ENCODE data around the gene ZNF730.
"Not testable (repeated sequence)": the region's sequence is repeated elsewhere in the genome, so short reads cannot be mapped to it uniquely, and the experiment has no call there.

ZNF730 gene

DNA sequence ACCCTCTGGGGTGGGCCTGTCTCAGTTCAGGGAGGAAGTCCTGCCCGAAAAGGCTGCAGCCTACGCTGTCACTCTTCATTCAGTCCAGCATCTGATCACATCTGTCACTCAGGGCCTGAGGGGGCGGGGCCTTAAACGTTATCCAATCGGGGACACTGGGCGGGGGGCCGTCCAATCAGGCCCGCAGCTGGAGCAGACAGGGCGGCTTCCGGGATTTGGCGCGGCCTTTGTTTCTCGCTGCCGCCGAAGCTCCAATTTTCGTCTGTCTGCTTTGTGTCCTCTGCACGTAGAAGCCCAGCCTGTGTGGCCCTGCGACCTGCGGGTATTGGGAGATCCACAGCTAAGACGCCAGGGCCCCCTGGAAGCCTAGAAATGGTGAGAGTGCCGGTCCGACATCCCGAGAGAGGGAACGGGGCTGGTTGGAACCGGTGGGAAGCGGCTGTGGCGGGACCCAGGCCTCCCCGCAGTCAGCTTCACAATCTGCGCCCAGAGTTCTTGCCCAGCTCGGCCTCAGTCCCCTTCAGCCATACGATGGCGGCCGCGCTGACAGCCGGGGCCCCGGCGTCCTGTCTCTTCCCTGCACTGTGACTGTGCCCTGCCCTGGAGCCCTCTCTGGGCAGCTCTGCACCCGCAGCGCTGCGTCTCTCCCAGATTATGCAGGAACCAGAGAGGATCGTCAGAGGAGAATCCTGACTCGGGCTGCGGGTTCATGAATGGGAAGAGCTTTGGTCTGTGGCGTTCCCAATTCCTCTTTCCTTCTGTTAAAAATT lies at the start of gene ZNF730:
Gene ZNF730 (plus strand): TSS at position 224 of the 770 bp plus-strand sequence. CDS start 149 bp downstream, at position 373.
- no peak within 1 kb of the TSS for H3K9ac ChIP-seq
- H3K27me3 ChIP-seq (ENCODE audit: insufficient read depth, low read depth): no peaks in the 10 kb centered on the region
- H3K4me2 ChIP-seq: no peak within 1 kb of the TSS
- H2AFZ ChIP-seq (ENCODE audit: low read depth): no peak within 1 kb of the TSS
- no peaks in the 10 kb centered on the region for H3K36me3 ChIP-seq (ENCODE audit: insufficient read depth)
- no peaks in the 10 kb centered on the region for H3K4me1 ChIP-seq (ENCODE audit: low read depth, poor library complexity, severe bottlenecking)
- no peaks in the 10 kb centered on the region for H4K20me1 ChIP-seq (ENCODE audit: insufficient read depth)
- no peak within 1 kb of the TSS for H3K4me3 ChIP-seq (IDR thresholded peaks at IDR 0.05; ENCODE audit: insufficient read depth, low read depth, low read length)
- H3K79me2 ChIP-seq (ENCODE audit: insufficient read depth, low read depth): no peaks in the 10 kb centered on the region
- TF ChIP-seq CTCF (conservative IDR thresholded peaks at IDR 0.05; ENCODE audit: low read depth, low read length): no peak
- no peak within 1 kb of the TSS for H3K27ac ChIP-seq

DNA sequence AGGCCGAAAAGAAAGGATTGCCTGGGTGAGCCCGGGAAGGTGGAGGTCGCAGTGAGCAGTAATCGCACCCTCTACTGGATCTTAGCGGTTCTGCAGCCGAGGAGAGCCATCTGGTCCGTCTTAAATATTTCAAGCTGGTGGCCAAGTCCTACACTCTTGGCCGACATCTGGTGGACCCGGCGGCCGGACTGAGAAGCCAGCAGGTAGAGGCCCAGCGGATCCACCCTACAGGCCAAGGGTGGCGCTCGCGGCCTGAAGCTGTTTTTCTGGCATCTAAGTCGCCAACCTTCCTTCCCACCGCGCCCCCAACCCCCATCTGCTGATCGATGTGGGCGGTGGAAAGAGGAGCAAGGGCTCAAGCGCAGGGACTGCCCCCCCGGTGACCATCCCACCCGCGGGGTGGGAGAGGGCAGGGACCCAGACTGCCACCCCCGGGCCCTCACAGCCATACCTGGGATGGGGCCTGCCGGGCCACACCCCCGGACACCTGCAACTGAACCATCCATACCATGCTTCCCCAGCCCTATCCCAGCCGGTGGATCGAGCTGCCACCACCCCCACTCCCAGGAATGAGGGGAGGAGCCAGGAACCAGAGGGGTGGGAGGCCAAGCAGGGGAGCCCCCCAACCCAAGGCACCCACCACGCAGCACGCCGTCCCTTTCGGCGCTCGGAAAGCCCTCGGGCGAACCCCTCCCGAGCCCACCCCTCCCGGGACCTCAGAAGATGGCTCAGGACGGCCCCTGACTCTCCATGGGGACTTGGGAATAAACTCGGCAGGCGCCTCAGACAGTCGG lies 46.3 kb upstream of the ZNF730 start:
- Histone ChIP-seq H3K79me2 (ENCODE audit: insufficient read depth, low read depth) (no peaks in the 10 kb centered on the region), H3K4me1 (ENCODE audit: low read depth, poor library complexity, severe bottlenecking) (no peaks in the 10 kb centered on the region), H2AFZ (ENCODE audit: low read depth) (no peak overlapping the region), H3K4me3 (IDR thresholded peaks at IDR 0.05; ENCODE audit: insufficient read depth, low read depth, low read length) (no peak overlapping the region), H3K36me3 (ENCODE audit: insufficient read depth) (no peaks in the 10 kb centered on the region), H3K9ac (no peak overlapping the region), H3K4me2 (no peak overlapping the region), H3K27me3 (ENCODE audit: insufficient read depth, low read depth) (no peaks in the 10 kb centered on the region), H3K27ac (no peak overlapping the region), H4K20me1 (ENCODE audit: insufficient read depth) (no peaks in the 10 kb centered on the region)
- no peak for TF ChIP-seq CTCF (conservative IDR thresholded peaks at IDR 0.05; ENCODE audit: low read depth, low read length)

- no peak overlapping the region for H2AFZ ChIP-seq (ENCODE audit: low read depth)
- H3K4me3 ChIP-seq (IDR thresholded peaks at IDR 0.05; ENCODE audit: insufficient read depth, low read depth, low read length): no peak overlapping the region
- H3K27ac ChIP-seq: no peak overlapping the region
- no peaks in the 10 kb centered on the region for H4K20me1 ChIP-seq (ENCODE audit: insufficient read depth)
- no peaks in the 10 kb centered on the region for H3K79me2 ChIP-seq (ENCODE audit: insufficient read depth, low read depth)
- no peaks in the 10 kb centered on the region for H3K4me1 ChIP-seq (ENCODE audit: low read depth, poor library complexity, severe bottlenecking)
- no peak overlapping the region for H3K9ac ChIP-seq
- H3K27me3 ChIP-seq (ENCODE audit: insufficient read depth, low read depth): no peaks in the 10 kb centered on the region
- H3K4me2 ChIP-seq: no peak overlapping the region
- no peaks in the 10 kb centered on the region for H3K36me3 ChIP-seq (ENCODE audit: insufficient read depth)
- TF ChIP-seq CTCF (conservative IDR thresholded peaks at IDR 0.05; ENCODE audit: low read depth, low read length): no peak
These were observed 45.7 kb upstream of the ZNF730 start for GRCh38 chr19:23071147-23071511.

DNA sequence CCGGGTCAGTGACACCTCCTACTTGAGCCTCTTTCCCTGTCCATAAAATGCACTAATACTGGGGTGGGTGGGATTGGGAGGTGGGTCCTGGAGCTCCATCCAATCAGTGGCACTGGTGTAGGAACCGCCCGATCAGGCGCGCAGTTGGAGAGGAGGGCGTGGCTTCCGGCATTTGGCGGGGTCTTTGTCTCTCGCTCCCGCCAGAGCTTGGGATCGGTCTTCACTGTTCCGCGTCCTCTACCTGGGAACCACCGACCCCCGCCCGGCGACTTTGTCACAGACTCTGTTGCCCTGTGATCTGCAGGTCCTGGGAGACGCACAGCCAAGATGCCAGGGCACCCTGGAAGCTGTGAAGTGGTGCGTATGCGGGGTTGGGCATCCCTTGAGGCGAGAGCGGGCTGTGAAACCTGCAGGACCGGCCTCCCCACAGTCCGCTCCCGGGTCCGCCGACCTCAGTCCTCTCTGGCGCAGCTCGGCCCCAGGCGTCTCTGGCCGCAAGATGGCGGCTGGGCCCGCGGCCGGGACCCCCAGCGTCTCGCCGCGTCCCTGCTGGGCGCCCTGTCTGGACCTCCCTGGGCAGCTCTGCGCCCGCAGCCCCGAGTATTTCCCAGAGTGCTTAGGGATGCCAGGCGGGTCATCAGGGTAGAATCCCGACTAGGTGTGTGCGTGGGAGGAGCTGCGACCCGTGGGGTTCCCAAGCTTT lies 41.6 kb upstream of the ZNF730 start:
- TF ChIP-seq CTCF (conservative IDR thresholded peaks at IDR 0.05; ENCODE audit: low read depth, low read length): no peak
- no peak overlapping the region for H3K4me2 ChIP-seq

GRCh38 chr19:23077776-23078175 lies 39.0 kb upstream of the ZNF730 start:
- H3K79me2 ChIP-seq (ENCODE audit: insufficient read depth, low read depth); H3K4me1 ChIP-seq (ENCODE audit: low read depth, poor library complexity, severe bottlenecking); H3K27ac ChIP-seq; H3K4me3 ChIP-seq (IDR thresholded peaks at IDR 0.05; ENCODE audit: insufficient read depth, low read depth, low read length); H3K27me3 ChIP-seq (ENCODE audit: insufficient read depth, low read depth); H3K36me3 ChIP-seq (ENCODE audit: insufficient read depth); H4K20me1 ChIP-seq (ENCODE audit: insufficient read depth); H3K4me2 ChIP-seq; H3K9ac ChIP-seq; H2AFZ ChIP-seq (ENCODE audit: low read depth): not testable (repeated sequence)

More for the DNA sequence above, 41.6 kb upstream of the ZNF730 start:
- no peak overlapping the region for H3K9ac ChIP-seq
- no peak overlapping the region for H3K27ac ChIP-seq
- no peaks in the 10 kb centered on the region for H3K36me3 ChIP-seq (ENCODE audit: insufficient read depth)
- no peaks in the 10 kb centered on the region for H3K79me2 ChIP-seq (ENCODE audit: insufficient read depth, low read depth)
- no peak overlapping the region for H2AFZ ChIP-seq (ENCODE audit: low read depth)
- no peak overlapping the region for H3K4me3 ChIP-seq (IDR thresholded peaks at IDR 0.05; ENCODE audit: insufficient read depth, low read depth, low read length)
- no peaks in the 10 kb centered on the region for H3K27me3 ChIP-seq (ENCODE audit: insufficient read depth, low read depth)
- H4K20me1 ChIP-seq (ENCODE audit: insufficient read depth): no peaks in the 10 kb centered on the region
- H3K4me1 ChIP-seq (ENCODE audit: low read depth, poor library complexity, severe bottlenecking): no peaks in the 10 kb centered on the region
